ENCODE measurements around the gene IL1RAP.

IL1RAP gene

GRCh38 chr3:190582667-190583066 is 68.8 kb downstream of the IL1RAP start:
- TF ChIP-seq EZH2phosphoT487 (IDR thresholded peaks at IDR 0.05; ENCODE audit: borderline replicate concordance) (no peak), CTCF (conservative IDR thresholded peaks at IDR 0.05; ENCODE audit: low read length) (no peak)
- no peak overlapping the region for H3K4me3 ChIP-seq (ENCODE audit: low read length, poor library complexity, severe bottlenecking)
- no peaks in the 10 kb centered on the region for H3K9me2 ChIP-seq (replicated peaks; ENCODE audit: low read depth, low read length)
- H2AFZ ChIP-seq (ENCODE audit: low read length) = no peak overlapping the region
- H3K9ac ChIP-seq (ENCODE audit: low read depth, low read length, poor library complexity, severe bottlenecking) = no peak overlapping the region
- no peaks in the 10 kb centered on the region for H3K79me2 ChIP-seq (ENCODE audit: insufficient read depth, low read length)
- H3K36me3 ChIP-seq (ENCODE audit: insufficient read depth, low read length) = no peaks in the 10 kb centered on the region
- H4K20me1 ChIP-seq (ENCODE audit: insufficient read depth, low read length, poor library complexity, severe bottlenecking) = no peaks in the 10 kb centered on the region
- H3F3A ChIP-seq (ENCODE audit: low read depth) = no peaks in the 10 kb centered on the region
- H3K4me1 ChIP-seq (ENCODE audit: insufficient read depth, low read length, poor library complexity, severe bottlenecking) = peaks cover 24% of the 10 kb centered on the region
- H3K4me2 ChIP-seq (ENCODE audit: low read depth, low read length, poor library complexity, severe bottlenecking) = no peak overlapping the region
- H3K27me3 ChIP-seq (ENCODE audit: insufficient read depth, low read length, poor library complexity, severe bottlenecking) = no peaks in the 10 kb centered on the region
- H3K9me3 ChIP-seq (ENCODE audit: insufficient read depth, low read depth, low read length) = no peaks in the 10 kb centered on the region

- H2AFZ ChIP-seq (ENCODE audit: low read length) = peak overlapping the region; percentile 54; the same call in 1 of the 2 replicates
- H3F3A ChIP-seq (ENCODE audit: low read depth) = no peaks in the 10 kb centered on the region
- H3K9ac ChIP-seq (ENCODE audit: low read depth, low read length, poor library complexity, severe bottlenecking) = no peak overlapping the region
- H3K4me2 ChIP-seq (ENCODE audit: low read depth, low read length, poor library complexity, severe bottlenecking) = peak overlapping the region; percentile 31
- H3K36me3 ChIP-seq (ENCODE audit: insufficient read depth, low read length) = no peaks in the 10 kb centered on the region
- H3K4me1 ChIP-seq (ENCODE audit: insufficient read depth, low read length, poor library complexity, severe bottlenecking) = peaks cover 21% of the 10 kb centered on the region
- H3K27me3 ChIP-seq (ENCODE audit: insufficient read depth, low read length, poor library complexity, severe bottlenecking) = no peaks in the 10 kb centered on the region
- H3K9me2 ChIP-seq (replicated peaks; ENCODE audit: low read depth, low read length) = no peaks in the 10 kb centered on the region
- no peak for TF ChIP-seq EZH2phosphoT487 (IDR thresholded peaks at IDR 0.05; ENCODE audit: borderline replicate concordance)
- TF ChIP-seq CTCF (conservative IDR thresholded peaks at IDR 0.05; ENCODE audit: low read length) = no peak
- no peaks in the 10 kb centered on the region for H3K79me2 ChIP-seq (ENCODE audit: insufficient read depth, low read length)
- H3K4me3 ChIP-seq (ENCODE audit: low read length, poor library complexity, severe bottlenecking) = no peak overlapping the region
- no peaks in the 10 kb centered on the region for H4K20me1 ChIP-seq (ENCODE audit: insufficient read depth, low read length, poor library complexity, severe bottlenecking)
- no peaks in the 10 kb centered on the region for H3K9me3 ChIP-seq (ENCODE audit: insufficient read depth, low read depth, low read length)
These were observed 72.1 kb downstream of the IL1RAP start for GRCh38 chr3:190585805-190586630.

- Histone ChIP-seq H3K4me1 (ENCODE audit: insufficient read depth, low read length, poor library complexity, severe bottlenecking) (peaks cover 15% of the 10 kb centered on the region), H3K4me2 (ENCODE audit: low read depth, low read length, poor library complexity, severe bottlenecking) (peak overlapping the region; percentile 21), H3K9me2 (replicated peaks; ENCODE audit: low read depth, low read length) (no peaks in the 10 kb centered on the region), H2AFZ (ENCODE audit: low read length) (peak overlapping the region; percentile 54; the same call in 1 of the 2 replicates), H3K9ac (ENCODE audit: low read depth, low read length, poor library complexity, severe bottlenecking) (no peak overlapping the region), H3F3A (ENCODE audit: low read depth) (no peaks in the 10 kb centered on the region), H3K9me3 (ENCODE audit: insufficient read depth, low read depth, low read length) (no peaks in the 10 kb centered on the region), H3K36me3 (ENCODE audit: insufficient read depth, low read length) (no peaks in the 10 kb centered on the region), H3K27me3 (ENCODE audit: insufficient read depth, low read length, poor library complexity, severe bottlenecking) (no peaks in the 10 kb centered on the region), H3K4me3 (ENCODE audit: low read length, poor library complexity, severe bottlenecking) (no peak overlapping the region), H4K20me1 (ENCODE audit: insufficient read depth, low read length, poor library complexity, severe bottlenecking) (no peaks in the 10 kb centered on the region), H3K79me2 (ENCODE audit: insufficient read depth, low read length) (no peaks in the 10 kb centered on the region)
- no peak for TF ChIP-seq EZH2phosphoT487 (IDR thresholded peaks at IDR 0.05; ENCODE audit: borderline replicate concordance)
- no peak for TF ChIP-seq CTCF (conservative IDR thresholded peaks at IDR 0.05; ENCODE audit: low read length)
These were observed 72.7 kb downstream of the IL1RAP start for GRCh38 chr3:190586631-190587011.
